SH-SY5Y (cell line): ENCODE measurements around the gene RBBP7.

Experiments
- GATA2 ChIP-seq: IDR thresholded peaks from 2 replicates; pipeline ENCODE4 v1.6.1; 2011; ENCODE audit warnings: mild to moderate bottlenecking, low read depth, low read length
- GATA3 ChIP-seq: IDR thresholded peaks from 2 replicates; pipeline ENCODE4 v1.6.1; 2011; ENCODE audit warnings: low read depth, mild to moderate bottlenecking, low read length, moderate library complexity

DNA sequence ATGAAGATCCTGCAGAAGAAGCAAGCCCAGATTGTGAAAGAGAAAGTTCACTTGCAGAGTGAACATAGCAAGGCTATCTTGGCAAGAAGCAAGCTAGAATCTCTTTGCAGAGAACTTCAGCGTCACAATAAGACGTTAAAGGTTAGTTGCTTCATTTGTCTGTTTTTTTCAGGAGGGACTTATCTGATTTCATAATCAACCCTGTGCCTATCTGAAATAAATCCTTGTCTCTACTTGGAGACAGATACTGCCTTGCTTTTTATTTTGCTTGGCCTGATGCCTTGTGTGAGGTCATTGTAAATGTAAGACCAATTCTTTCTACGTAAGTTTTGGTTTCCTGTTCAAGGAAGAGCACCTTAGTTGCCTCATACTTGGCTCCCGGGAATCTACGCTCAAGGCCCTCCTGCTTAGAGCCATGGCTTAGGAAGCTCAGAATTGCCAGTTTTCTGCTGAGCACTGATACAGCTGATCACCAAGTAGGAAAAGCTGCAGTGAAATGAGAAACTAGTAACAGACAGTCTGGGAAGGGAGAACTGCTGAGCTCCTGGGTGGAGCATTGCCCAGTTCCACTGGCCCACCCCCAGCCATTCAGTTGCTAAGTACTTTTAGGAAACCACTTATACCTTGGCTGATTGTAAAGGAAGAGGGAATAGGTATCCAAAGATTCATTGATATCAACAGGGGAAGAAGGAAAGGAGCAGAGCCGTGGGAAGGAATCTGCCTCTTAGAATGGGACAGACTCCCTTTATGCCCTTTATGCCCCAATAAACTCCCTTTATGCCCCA is 41.8 kb downstream of the RBBP7 start:
- TF ChIP-seq GATA2: no peak
- no peak for TF ChIP-seq GATA3
